Esophagus muscularis mucosa (tissue), 4 donors: ENCODE measurements around the gene WFDC8. TPM values are rescaled to one million over a fixed set of nuclear protein-coding genes. Genes with fewer than 3 reads are reported as not detected.
"Not testable (repeated sequence)": the region's sequence is repeated elsewhere in the genome, so short reads cannot be mapped to it uniquely, and the experiment has no call there.

Experiments
- DNase-seq: peaks from one replicate; pipeline ENCODE4 v3.0.0-alpha.2; 2017; ENCODE audit errors: extremely low spot score
- H3K27ac ChIP-seq, 4 donors: fragments of 200-600 bp; sonication (generic); replicated peaks in 1 of 4; 1 replicate in 3 of 4; 2 replicates in 1 of 4; pipeline ENCODE4 v1.5.1; 2016 to 2019; ENCODE audit warnings: mild to moderate bottlenecking in 1 of 4
- H3K27me3 ChIP-seq, 4 donors: fragments of 200-600 bp; sonication (generic); one replicate each; pipeline versions ENCODE4 v1.5.1 to v1.6.0; 2016 to 2019
- H3K36me3 ChIP-seq, 4 donors: fragments of 200-600 bp; sonication (generic); one replicate each; pipeline ENCODE4 v1.5.1; 2016 to 2019
- H3K4me1 ChIP-seq, 4 donors: fragments of 200-600 bp; sonication (generic); one replicate each; pipeline ENCODE4 v1.5.1; 2016 to 2019
- H3K4me3 ChIP-seq, 4 donors: fragments of 200-600 bp; sonication (generic); 1 replicate in 2 of 4; 2 replicates in 2 of 4; pipeline ENCODE4 v1.5.1; 2016 to 2019; ENCODE audit warnings: mild to moderate bottlenecking in 4 of 4, moderate library complexity in 1 of 4
- H3K9me3 ChIP-seq, 4 donors: fragments of 200-600 bp; sonication (generic); 1 replicate in 3 of 4; 2 replicates in 1 of 4; pipeline ENCODE4 v1.5.1; 2016 to 2019
- EP300 ChIP-seq: sonication (generic); formaldehyde crosslinking; IDR thresholded peaks from one replicate; pipeline ENCODE4 v1.6.1; 2017; ENCODE audit warnings: antibody characterized with exemption
- POLR2A ChIP-seq: fragments of 450-650 bp; IDR thresholded peaks from one replicate; pipeline ENCODE4 v1.6.1; 2017; ENCODE audit warnings: antibody characterized with exemption, moderate library complexity, mild to moderate bottlenecking, low read depth
- POLR2AphosphoS5 ChIP-seq, 2 donors: sonication (generic); formaldehyde crosslinking; IDR thresholded peaks; one replicate each; pipeline ENCODE4 v1.6.1; 2017; ENCODE audit warnings: antibody characterized with exemption in 2 of 2
- WGBS: methylation state at CpG from one replicate; pipeline ENCODE4 v1.1.5; 2018; 5-methylcytosine and 5-hydroxymethylcytosine counted together
- intact Hi-C: fragments of 100-400 bp; cut with DNase I; formaldehyde crosslinking; loops from one replicate; pipeline ENCODE4 v1.15.1; 2023
- total RNA-seq, 4 donors: library from RNA; depleted of rRNA; stranded (reverse); fragments of >200 nt; gene quantifications; one replicate each; pipeline versions ENCODE4 v1.1.0 to v1.2.1, GENCODE V29; 2016
- TF ChIP-seq, protein P1 (sequence below), 3 experiments: fragments of 200-600 bp in 2 of 3; fragments of 450-650 bp in 1 of 3; sonication (generic) in 2 of 3; IDR thresholded peaks; one replicate each; pipeline ENCODE4 v1.5.1; 2017 to 2019; ENCODE audit warnings: antibody characterized with exemption in 3 of 3, mild to moderate bottlenecking in 2 of 3, moderate library complexity in 1 of 3

WFDC8 gene
- total RNA-seq, 4 donors from 2014 or later: not detected

DNA sequence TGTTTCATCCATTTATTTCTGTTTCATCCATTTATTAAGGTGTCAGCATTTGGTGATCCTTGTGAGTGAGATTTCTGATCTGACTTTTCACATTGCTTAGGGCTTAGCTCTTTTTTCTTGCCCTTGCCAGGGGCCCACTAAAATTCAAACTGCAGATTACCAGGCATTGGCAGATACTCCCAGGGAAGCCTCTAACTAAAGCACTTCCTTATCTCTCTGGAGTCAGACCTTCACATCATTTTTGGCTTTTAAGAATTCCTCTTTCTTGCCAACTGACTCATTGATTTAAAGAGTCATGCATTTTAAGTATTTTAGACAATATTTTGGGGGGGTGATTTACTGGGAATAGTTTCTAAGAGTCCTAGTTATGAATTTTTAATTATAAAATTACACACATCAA is 2.6 kb upstream of the WFDC8 start:
- intact Hi-C loops: no loop called here
- no peak for TF ChIP-seq POLR2A
- TF ChIP-seq POLR2AphosphoS5 (IDR thresholded peaks at IDR 0.05): no peak
- TF ChIP-seq EP300: no peak
- TF ChIP-seq, protein P1, sequence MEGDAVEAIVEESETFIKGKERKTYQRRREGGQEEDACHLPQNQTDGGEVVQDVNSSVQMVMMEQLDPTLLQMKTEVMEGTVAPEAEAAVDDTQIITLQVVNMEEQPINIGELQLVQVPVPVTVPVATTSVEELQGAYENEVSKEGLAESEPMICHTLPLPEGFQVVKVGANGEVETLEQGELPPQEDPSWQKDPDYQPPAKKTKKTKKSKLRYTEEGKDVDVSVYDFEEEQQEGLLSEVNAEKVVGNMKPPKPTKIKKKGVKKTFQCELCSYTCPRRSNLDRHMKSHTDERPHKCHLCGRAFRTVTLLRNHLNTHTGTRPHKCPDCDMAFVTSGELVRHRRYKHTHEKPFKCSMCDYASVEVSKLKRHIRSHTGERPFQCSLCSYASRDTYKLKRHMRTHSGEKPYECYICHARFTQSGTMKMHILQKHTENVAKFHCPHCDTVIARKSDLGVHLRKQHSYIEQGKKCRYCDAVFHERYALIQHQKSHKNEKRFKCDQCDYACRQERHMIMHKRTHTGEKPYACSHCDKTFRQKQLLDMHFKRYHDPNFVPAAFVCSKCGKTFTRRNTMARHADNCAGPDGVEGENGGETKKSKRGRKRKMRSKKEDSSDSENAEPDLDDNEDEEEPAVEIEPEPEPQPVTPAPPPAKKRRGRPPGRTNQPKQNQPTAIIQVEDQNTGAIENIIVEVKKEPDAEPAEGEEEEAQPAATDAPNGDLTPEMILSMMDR (IDR thresholded peaks at IDR 0.05): no peak
- no peaks in the 10 kb centered on the region for H3K36me3 ChIP-seq

DNA sequence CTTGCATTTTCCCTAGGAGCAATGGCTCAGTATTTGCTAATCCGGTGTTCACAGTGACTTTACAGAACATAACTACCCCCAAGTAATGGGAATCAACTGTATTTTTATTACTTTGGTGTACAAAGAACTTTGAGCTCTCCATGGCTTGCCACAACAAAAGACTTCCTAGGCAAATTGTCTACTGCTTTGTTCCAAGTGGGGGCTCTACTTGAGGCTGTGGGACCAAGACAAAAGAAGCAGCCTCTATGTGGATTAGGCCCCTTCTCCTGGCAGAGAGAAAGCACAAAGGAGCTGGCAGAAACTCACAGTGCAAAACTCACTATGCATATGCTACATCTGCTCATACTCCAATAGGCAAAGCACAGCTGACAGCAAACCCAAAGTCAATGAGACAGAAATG is 853 bp downstream of the WFDC8 start:
- TF ChIP-seq EP300 (no peak), POLR2A (no peak), POLR2AphosphoS5 (IDR thresholded peaks at IDR 0.05) (no peak)
- TF ChIP-seq, protein P1 (IDR thresholded peaks at IDR 0.05): no peak
- DNase-seq: no peak
- no peak overlapping the region for H3K27ac ChIP-seq
- 63% methylated on average over 1 of the region's 1 CpG for WGBS
- no peak overlapping the region for H3K4me3 ChIP-seq
- H3K27me3 ChIP-seq: peaks cover 0 to 4% (median 0%) of the 10 kb centered on the region in 4 donors
- H3K9me3 ChIP-seq: no peaks in the 10 kb centered on the region
- H3K36me3 ChIP-seq: no peaks in the 10 kb centered on the region
- intact Hi-C loops: no loop called here
- no peaks in the 10 kb centered on the region for H3K4me1 ChIP-seq

More for the DNA sequence above, 2.6 kb upstream of the WFDC8 start:
- no peaks in the 10 kb centered on the region for H3K4me1 ChIP-seq
- peaks cover 0 to 15% (median 0%) of the 10 kb centered on the region in 4 donors for H3K27me3 ChIP-seq
- DNase-seq: no peak
- H3K9me3 ChIP-seq: no peaks in the 10 kb centered on the region
- H3K4me3 ChIP-seq: no peak overlapping the region
- no peak overlapping the region for H3K27ac ChIP-seq

DNA sequence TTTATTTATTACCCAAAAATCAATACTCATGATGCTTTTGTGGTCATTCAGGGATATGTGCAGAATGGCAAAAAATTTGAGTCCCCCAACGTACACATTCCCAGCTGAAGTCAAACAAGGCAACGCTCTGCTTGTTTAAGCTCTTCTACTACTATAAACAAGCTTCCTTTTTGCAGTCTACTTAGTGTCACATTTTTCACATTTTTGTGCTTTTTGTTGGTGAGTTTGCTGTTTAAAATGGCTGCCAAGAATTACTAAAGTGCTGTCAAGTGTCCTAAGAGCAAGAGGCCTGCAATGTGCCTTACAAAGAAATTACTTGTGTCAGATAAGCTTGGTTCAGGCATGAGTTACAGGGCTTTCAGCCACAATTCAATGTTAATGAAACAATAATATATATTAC is 2.1 kb downstream of the WFDC8 start:
- Histone ChIP-seq H3K9me3 (no peaks in the 10 kb centered on the region), H3K4me1 (no peaks in the 10 kb centered on the region), H3K27ac (no peak overlapping the region), H3K27me3 (peaks cover 0 to under 1% (median 0%) of the 10 kb centered on the region in 4 donors), H3K4me3 (no peak overlapping the region), H3K36me3 (no peaks in the 10 kb centered on the region)
- intact Hi-C loops: no loop called here
- TF ChIP-seq POLR2A (no peak), EP300 (no peak), POLR2AphosphoS5 (IDR thresholded peaks at IDR 0.05) (no peak)
- TF ChIP-seq, protein P1 (IDR thresholded peaks at IDR 0.05): no peak
- no peak for DNase-seq
- 12% methylated on average over 2 of the region's 2 CpGs for WGBS

DNA sequence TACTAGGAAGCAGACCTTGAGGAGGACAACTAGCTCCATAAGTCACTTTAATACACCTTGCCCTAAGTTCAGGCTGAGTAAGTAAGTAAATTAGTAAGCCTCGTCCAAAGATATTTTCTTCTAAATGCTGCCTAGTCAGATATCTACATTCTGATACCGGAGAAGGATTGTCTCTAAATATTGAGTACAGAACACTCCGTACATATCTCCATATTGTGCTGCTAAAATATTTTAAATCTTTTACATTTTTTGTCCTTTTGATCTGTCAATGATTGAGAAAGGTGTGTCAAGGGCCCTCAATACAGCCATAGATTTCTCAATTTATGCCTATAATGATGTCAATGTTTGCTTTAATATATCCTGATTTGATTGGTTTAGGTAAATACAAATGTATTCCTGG is 3.2 kb downstream of the WFDC8 start:
- TF ChIP-seq, protein P1 (IDR thresholded peaks at IDR 0.05): no peak
- Histone ChIP-seq H3K4me1 (no peaks in the 10 kb centered on the region), H3K27me3 (peaks cover 0 to 4% (median 0%) of the 10 kb centered on the region in 4 donors), H3K27ac (no peak overlapping the region), H3K4me3 (no peak overlapping the region), H3K36me3 (no peaks in the 10 kb centered on the region), H3K9me3 (no peaks in the 10 kb centered on the region)
- DNase-seq: no peak
- intact Hi-C loops: no loop called here
- WGBS: 93% methylated on average over 3 of the region's 3 CpGs

DNA sequence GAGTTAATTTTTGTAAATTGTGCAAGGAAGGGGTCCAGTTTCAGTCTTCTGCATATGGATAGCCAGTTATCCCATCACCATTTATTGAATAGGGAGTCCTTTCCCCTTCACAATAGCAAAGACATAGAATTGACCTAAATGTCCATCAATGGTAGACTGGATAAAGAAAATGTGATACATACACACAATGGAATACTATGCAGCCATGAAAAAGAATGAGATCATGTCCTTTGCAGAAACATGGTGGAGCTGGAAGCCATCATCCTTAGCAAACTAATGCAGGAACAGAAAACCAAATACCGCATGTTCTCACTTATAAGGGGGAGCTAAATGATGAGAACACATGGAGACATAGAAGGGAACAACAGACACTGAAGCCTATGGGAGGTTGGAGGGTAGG is 9.4 kb downstream of the WFDC8 start:
- WGBS: 92% methylated on average over 1 of the region's 1 CpG
- intact Hi-C loops, DNase-seq: not testable (repeated sequence)

More for the DNA sequence above, 9.4 kb downstream of the WFDC8 start:
- not testable (repeated sequence) for H3K9me3 ChIP-seq, H3K4me3 ChIP-seq, H3K36me3 ChIP-seq, H3K27ac ChIP-seq, H3K27me3 ChIP-seq, H3K4me1 ChIP-seq
